Measurements from ENCODE around the gene NRXN3. TPM values are rescaled to one million over a fixed set of nuclear protein-coding genes. Genes with fewer than 3 reads are reported as not detected.

The NRXN3 gene
- total RNA-seq, 1 experiment from 2014 or later, result 0.80 TPM

GRCh38 chr14:79354336-79354735, 1184.2 kb downstream of the NRXN3 start:
- no peak overlapping the region for H3K4me3 ChIP-seq (ENCODE audit: insufficient read depth, low read depth, low read length)
- H3K27me3 ChIP-seq (ENCODE audit: control insufficient read depth, insufficient read depth, low read length), result no peaks in the 10 kb centered on the region
- DNase-seq, result no peak
- H3K36me3 ChIP-seq (replicated peaks; ENCODE audit: control insufficient read depth, insufficient read depth, low read length), result no peaks in the 10 kb centered on the region

- no peaks in the 10 kb centered on the region for H3K36me3 ChIP-seq (replicated peaks; ENCODE audit: control insufficient read depth, insufficient read depth, low read length)
- H3K27me3 ChIP-seq (ENCODE audit: control insufficient read depth, insufficient read depth, low read length), result no peaks in the 10 kb centered on the region
- H3K4me3 ChIP-seq (ENCODE audit: insufficient read depth, low read depth, low read length), result no peak overlapping the region
- DNase-seq, result peak; percentile 50
Observed at GRCh38 chr14:79356040-79356439, 1185.9 kb downstream of the NRXN3 start.

GRCh38 chr14:79357307-79357706, 1187.1 kb downstream of the NRXN3 start:
- Histone ChIP-seq H3K27me3 (ENCODE audit: control insufficient read depth, insufficient read depth, low read length) (no peaks in the 10 kb centered on the region), H3K4me3 (ENCODE audit: insufficient read depth, low read depth, low read length) (no peak overlapping the region), H3K36me3 (replicated peaks; ENCODE audit: control insufficient read depth, insufficient read depth, low read length) (no peaks in the 10 kb centered on the region)
- DNase-seq, result no peak

GRCh38 chr14:79363291-79363690, 1193.1 kb downstream of the NRXN3 start:
- Histone ChIP-seq H3K36me3 (replicated peaks; ENCODE audit: control insufficient read depth, insufficient read depth, low read length) (no peaks in the 10 kb centered on the region), H3K4me3 (ENCODE audit: insufficient read depth, low read depth, low read length) (no peak overlapping the region), H3K27me3 (ENCODE audit: control insufficient read depth, insufficient read depth, low read length) (no peaks in the 10 kb centered on the region)
- no peak for DNase-seq

GRCh38 chr14:79369359-79370332, 1199.5 kb downstream of the NRXN3 start:
- Histone ChIP-seq H3K27me3 (ENCODE audit: control insufficient read depth, insufficient read depth, low read length) (no peaks in the 10 kb centered on the region), H3K36me3 (replicated peaks; ENCODE audit: control insufficient read depth, insufficient read depth, low read length) (no peaks in the 10 kb centered on the region), H3K4me3 (ENCODE audit: insufficient read depth, low read depth, low read length) (no peak overlapping the region)
- no peak for DNase-seq

GRCh38 chr14:79370969-79371368, 1200.8 kb downstream of the NRXN3 start:
- Histone ChIP-seq H3K27me3 (ENCODE audit: control insufficient read depth, insufficient read depth, low read length) (no peaks in the 10 kb centered on the region), H3K4me3 (ENCODE audit: insufficient read depth, low read depth, low read length) (no peak overlapping the region), H3K36me3 (replicated peaks; ENCODE audit: control insufficient read depth, insufficient read depth, low read length) (no peaks in the 10 kb centered on the region)
- DNase-seq, result no peak

GRCh38 chr14:79373451-79373850, 1203.3 kb downstream of the NRXN3 start:
- H3K36me3 ChIP-seq (replicated peaks; ENCODE audit: control insufficient read depth, insufficient read depth, low read length), result no peaks in the 10 kb centered on the region
- DNase-seq, result no peak
- no peaks in the 10 kb centered on the region for H3K27me3 ChIP-seq (ENCODE audit: control insufficient read depth, insufficient read depth, low read length)
- H3K4me3 ChIP-seq (ENCODE audit: insufficient read depth, low read depth, low read length), result no peak overlapping the region

- Histone ChIP-seq H3K27me3 (ENCODE audit: control insufficient read depth, insufficient read depth, low read length) (no peaks in the 10 kb centered on the region), H3K4me3 (ENCODE audit: insufficient read depth, low read depth, low read length) (no peak overlapping the region), H3K36me3 (replicated peaks; ENCODE audit: control insufficient read depth, insufficient read depth, low read length) (no peaks in the 10 kb centered on the region)
- DNase-seq, result no peak
Observed at GRCh38 chr14:79375356-79375755, 1205.2 kb downstream of the NRXN3 start.

GRCh38 chr14:79376557-79376956, 1206.4 kb downstream of the NRXN3 start:
- no peak overlapping the region for H3K4me3 ChIP-seq (ENCODE audit: insufficient read depth, low read depth, low read length)
- H3K36me3 ChIP-seq (replicated peaks; ENCODE audit: control insufficient read depth, insufficient read depth, low read length), result no peaks in the 10 kb centered on the region
- H3K27me3 ChIP-seq (ENCODE audit: control insufficient read depth, insufficient read depth, low read length), result no peaks in the 10 kb centered on the region
- no peak for DNase-seq

- Histone ChIP-seq H3K27me3 (ENCODE audit: control insufficient read depth, insufficient read depth, low read length) (no peaks in the 10 kb centered on the region), H3K4me3 (ENCODE audit: insufficient read depth, low read depth, low read length) (no peak overlapping the region), H3K36me3 (replicated peaks; ENCODE audit: control insufficient read depth, insufficient read depth, low read length) (no peaks in the 10 kb centered on the region)
- DNase-seq, result no peak
Observed at GRCh38 chr14:79378020-79378419, 1207.8 kb downstream of the NRXN3 start.

- H3K36me3 ChIP-seq (replicated peaks; ENCODE audit: control insufficient read depth, insufficient read depth, low read length), result no peaks in the 10 kb centered on the region
- no peaks in the 10 kb centered on the region for H3K27me3 ChIP-seq (ENCODE audit: control insufficient read depth, insufficient read depth, low read length)
- DNase-seq, result no peak
- no peak overlapping the region for H3K4me3 ChIP-seq (ENCODE audit: insufficient read depth, low read depth, low read length)
Observed at GRCh38 chr14:79379266-79379665, 1209.1 kb downstream of the NRXN3 start.

GRCh38 chr14:79383031-79383430, 1212.9 kb downstream of the NRXN3 start:
- Histone ChIP-seq H3K36me3 (replicated peaks; ENCODE audit: control insufficient read depth, insufficient read depth, low read length) (no peaks in the 10 kb centered on the region), H3K27me3 (ENCODE audit: control insufficient read depth, insufficient read depth, low read length) (no peaks in the 10 kb centered on the region), H3K4me3 (ENCODE audit: insufficient read depth, low read depth, low read length) (no peak overlapping the region)
- DNase-seq, result no peak

GRCh38 chr14:79383475-79383874, 1213.3 kb downstream of the NRXN3 start:
- Histone ChIP-seq H3K4me3 (ENCODE audit: insufficient read depth, low read depth, low read length) (no peak overlapping the region), H3K27me3 (ENCODE audit: control insufficient read depth, insufficient read depth, low read length) (no peaks in the 10 kb centered on the region), H3K36me3 (replicated peaks; ENCODE audit: control insufficient read depth, insufficient read depth, low read length) (no peaks in the 10 kb centered on the region)
- no peak for DNase-seq

GRCh38 chr14:79395061-79395460, 1224.9 kb downstream of the NRXN3 start:
- DNase-seq, result no peak
- Histone ChIP-seq H3K4me3 (ENCODE audit: insufficient read depth, low read depth, low read length) (no peak overlapping the region), H3K27me3 (ENCODE audit: control insufficient read depth, insufficient read depth, low read length) (no peaks in the 10 kb centered on the region), H3K36me3 (replicated peaks; ENCODE audit: control insufficient read depth, insufficient read depth, low read length) (no peaks in the 10 kb centered on the region)

- Histone ChIP-seq H3K27me3 (ENCODE audit: control insufficient read depth, insufficient read depth, low read length) (no peaks in the 10 kb centered on the region), H3K36me3 (replicated peaks; ENCODE audit: control insufficient read depth, insufficient read depth, low read length) (no peaks in the 10 kb centered on the region)
- DNase-seq, result no peak
Observed at GRCh38 chr14:79404874-79405511, 1234.8 kb downstream of the NRXN3 start.

More at GRCh38 chr14:79404874-79405511, 1234.8 kb downstream of the NRXN3 start:
- H3K4me3 ChIP-seq (ENCODE audit: insufficient read depth, low read depth, low read length), result no peak overlapping the region
